GM12878 (cell line): ENCODE results near the gene GCNT3. TPM values are rescaled to one million over a fixed set of nuclear protein-coding genes. Genes with fewer than 3 reads are reported as not detected.
A peak's percentile ranks its signal among the peaks of the same experiment; 100 is the strongest.

Experiments
- ATAC-seq: fragments of 200-7000 bp; cut with Tn5 transposase; 3 replicates; pipeline ENCODE4 v1.9.1; 2020; ENCODE audit warnings: mild to moderate bottlenecking, moderate library complexity
- BruUV-seq: library from RNA; stranded (reverse); fragments of 400-500 nt; replicated peaks from 2 replicates; lab custom pipeline; 2021; lab: Mats Ljungman, UMichigan
- CTCF ChIA-PET: fragments of 300-600 bp; sonication (Branson Sonifier 250); formaldehyde crosslinking; extraction: SDS; loops from one replicate; lab custom pipeline; 2021; ENCODE audit warnings: inconsistent platforms; lab: Yijun Ruan, JAX
- POLR2A ChIA-PET: fragments of 350-600 bp; formaldehyde crosslinking; extraction: SDS; loops from one replicate; lab custom pipeline; 2021; ENCODE audit warnings: inconsistent platforms; lab: Charles Lee
- RAD21 ChIA-PET: fragments of 300-600 bp; sonication (Branson Sonifier 250); formaldehyde crosslinking; loops from one replicate; lab custom pipeline; 2023; ENCODE audit warnings: antibody characterized with exemption; ENCODE audit not compliant: unreplicated experiment; lab: Charles Lee
- SMC1A ChIA-PET: fragments of 300-600 bp; sonication (Branson Sonifier 250); formaldehyde crosslinking; loops from one replicate; lab custom pipeline; 2023; ENCODE audit not compliant: unreplicated experiment, uncharacterized antibody; lab: Charles Lee
- DNase-seq: peaks from one replicate; pipeline ENCODE4 v3.0.0-alpha.2; 2011; ENCODE audit warnings: low read depth, low spot score
- FAIRE-seq: peaks from 3 replicates; lab custom pipeline; 2011; peaks lifted over from hg19 to GRCh38; lab: Jason Lieb, UNC
- H2AFZ ChIP-seq: 2 replicates; pipeline ENCODE4 v1.6.0; 2011; ENCODE audit warnings: low read depth, low read length, control low read depth; ENCODE audit not compliant: control insufficient read depth
- H3K27ac ChIP-seq: 2 replicates; pipeline ENCODE4 v1.5.1; 2011; ENCODE audit warnings: control low read depth; ENCODE audit not compliant: control insufficient read depth, insufficient read depth
- H3K27me3 ChIP-seq, 2 experiments: replicated peaks in 1 of 2; 2 replicates each; pipeline versions ENCODE4 v1.6.0 to v1.6.1; 2011; ENCODE audit warnings: low read length in 1 of 2; ENCODE audit not compliant: control insufficient read depth in 2 of 2, insufficient read depth in 2 of 2
- H3K36me3 ChIP-seq, 2 experiments: 2 replicates each; pipeline ENCODE4 v1.5.1; 2011; ENCODE audit warnings: low read length in 1 of 2; ENCODE audit not compliant: control insufficient read depth in 2 of 2, insufficient read depth in 2 of 2
- H3K4me1 ChIP-seq: 2 replicates; pipeline ENCODE4 v1.6.1; 2011; ENCODE audit warnings: mild to moderate bottlenecking, low read length, moderate library complexity, mixed read lengths; ENCODE audit not compliant: control insufficient read depth, insufficient read depth
- H3K4me2 ChIP-seq: 2 replicates; pipeline ENCODE4 v1.6.0; 2011; ENCODE audit warnings: control low read depth; ENCODE audit not compliant: control insufficient read depth, insufficient read depth
- H3K4me3 ChIP-seq: fragments of 200-600 bp; sonication (generic); 2 replicates; pipeline ENCODE4 v1.5.1; 2016
- H3K79me2 ChIP-seq: 2 replicates; pipeline ENCODE4 v1.6.0; 2011; ENCODE audit warnings: low read length; ENCODE audit not compliant: control insufficient read depth, insufficient read depth
- H3K9ac ChIP-seq: 2 replicates; pipeline ENCODE4 v1.8.0; 2011; ENCODE audit warnings: low read length, control low read depth, mixed read lengths; ENCODE audit not compliant: control insufficient read depth, insufficient read depth
- H3K9me3 ChIP-seq: replicated peaks from 3 replicates; pipeline ENCODE4 v1.5.1; 2011; ENCODE audit warnings: mild to moderate bottlenecking, low read length; ENCODE audit not compliant: control insufficient read depth, insufficient read depth
- H4K20me1 ChIP-seq: 2 replicates; pipeline ENCODE4 v1.6.0; 2011; ENCODE audit not compliant: control insufficient read depth, insufficient read depth
- EGR1 ChIP-seq, 2 experiments: IDR thresholded peaks; 1 replicate in 1 of 2; 2 replicates in 1 of 2; pipeline ENCODE4 v1.6.1; 2011 to 2012; ENCODE audit warnings: low read depth in 2 of 2, low read length in 2 of 2, borderline replicate concordance in 1 of 2, mild to moderate bottlenecking in 1 of 2, moderate library complexity in 1 of 2
- KLF5 ChIP-seq: fragments of 450-650 bp; IDR thresholded peaks from 2 replicates; pipeline ENCODE4 v1.6.1; 2014; ENCODE audit warnings: mild to moderate bottlenecking; ENCODE audit not compliant: partially characterized antibody
- POLR2AphosphoS2 ChIP-seq: IDR thresholded peaks from 2 replicates; pipeline ENCODE4 v1.6.1; 2011; ENCODE audit warnings: low read depth, mild to moderate bottlenecking, low read length, improper control_type of control experiment, moderate library complexity
- SIN3A ChIP-seq: IDR thresholded peaks from 2 replicates; pipeline ENCODE4 v1.6.1; 2012; ENCODE audit warnings: low read depth, low read length, improper control_type of control experiment
- SIX5 ChIP-seq: IDR thresholded peaks from 2 replicates; pipeline ENCODE4 v1.6.1; 2011; ENCODE audit warnings: mild to moderate bottlenecking, low read depth, low read length, moderate library complexity; ENCODE audit not compliant: severe bottlenecking
- STAT1 ChIP-seq: fragments of 450-650 bp; conservative IDR thresholded peaks from 2 replicates; pipeline ENCODE4 v1.6.1; 2014; ENCODE audit warnings: antibody characterized with exemption, mild to moderate bottlenecking
- TCF3 ChIP-seq: IDR thresholded peaks from 2 replicates; pipeline ENCODE4 v1.6.1; 2012; ENCODE audit warnings: low read depth, mild to moderate bottlenecking, low read length, borderline replicate concordance; ENCODE audit not compliant: insufficient read depth
- TCF7 ChIP-seq: IDR thresholded peaks from 2 replicates; pipeline ENCODE4 v1.6.1; 2014; ENCODE audit warnings: antibody characterized with exemption, borderline replicate concordance
- ZNF274 ChIP-seq: IDR thresholded peaks from one replicate; pipeline ENCODE4 v1.8.0; 2011; ENCODE audit not compliant: insufficient read length, insufficient read depth
- WGBS: methylation state at CpG from one replicate; pipeline ENCODE4 v1.1.6; 2016; ENCODE audit warnings: low lambda C conversion rate; ENCODE audit not compliant: insufficient replicate concordance, insufficient coverage; ENCODE audit errors: missing lambda C conversion rate; 5-methylcytosine and 5-hydroxymethylcytosine counted together
- in situ Hi-C: fragments of 300-500 bp; cut with MboI; formaldehyde crosslinking; loops from 9 replicates; pipeline ENCODE4 v1.14.3; 2018; ENCODE audit warnings: mixed read lengths
- intact Hi-C: fragments of 100-400 bp; cut with micrococcal nuclease; formaldehyde crosslinking; loops from one replicate; pipeline ENCODE4 v1.14.2; 2022; ENCODE audit not compliant: unreplicated experiment
- polyA plus RNA-seq, 11 experiments: library from polyadenylated mRNA; depleted of rRNA in 4 of 11; unstranded in 6 of 11; stranded (reverse) in 5 of 11; fragments of >200 nt; fragmentation: Nextera tagmentation in 4 of 11; fragmentation: Illumina TruSeq in 1 of 11; extraction: Ambion mirVana in 4 of 11; extraction: Trizol in 1 of 11; gene quantifications; 1 replicate in 1 of 11; 2 replicates in 10 of 11; pipeline versions ENCODE4 v1.2.1 to v1.2.3, GENCODE V29; 2011 to 2016; ENCODE audit warnings: inconsistent platforms in 2 of 11, missing spikeins in 2 of 11, low read depth in 1 of 11
- total RNA-seq, 4 experiments: library from RNA; depleted of rRNA in 3 of 4; stranded (reverse); fragments of >200 nt in 3 of 4; fragmentation: Illumina TruSeq in 1 of 4; extraction: Trizol in 1 of 4; gene quantifications; 2 replicates each; pipeline versions ENCODE4 v1.2.1 to v1.2.3, GENCODE V29; 2013 to 2021

GCNT3 gene
- total and polyA plus RNA-seq, 10 of the 15 experiments (the other 5 are each of a cell fraction or from before 2014, with no cell fraction given): 0.03 to 0.53 (median 0.25) TPM; not detected in 2

- 0 out of 2 replicates have a peak, but pooled peaks have one; percentile 0 for TF ChIP-seq TCF3
These were observed 46.1 kb downstream of the GCNT3 start (continued) for GRCh38 chr15:59657635-59658125.

GRCh38 chr15:59659366-59659765 is 47.8 kb downstream of the GCNT3 start:
- Histone ChIP-seq H2AFZ (no peak overlapping the region), H4K20me1 (no peaks in the 10 kb centered on the region), H3K4me1 (0 out of 2 replicates have a peak, but pooled peaks cover 4% of the 10 kb centered on the region)
- ChIA-PET RAD21 (no interaction called here), CTCF (no interaction called here)
- 96% methylated on average over 1 of the region's 1 CpG for WGBS
- FAIRE-seq: no peak
- TF ChIP-seq POLR2AphosphoS2 (no peak), TCF7 (no peak), SIN3A (no peak), KLF5 (no peak), ZNF274 (no peak), STAT1 (no peak), EGR1 (IDR thresholded peaks at IDR 0.05; ENCODE audit: borderline replicate concordance in 1 of 2, low read depth in 2 of 2, low read length in 2 of 2) (no peak), SIX5 (no peak)
- TF ChIP-seq, all 136 proteins: peak for 0
- no peak overlapping the region for H3K4me3 ChIP-seq
- no peaks in the 10 kb centered on the region for H3K9me3 ChIP-seq
- no peak overlapping the region for H3K4me2 ChIP-seq
- ATAC-seq: no peak
- no peak overlapping the region for H3K27ac ChIP-seq
- H3K36me3 ChIP-seq: peaks cover 0 to 10% of the 10 kb centered on the region in 2 experiments; a peak in 3 of 4 replicates
- ChIA-PET POLR2A (no interaction called here), SMC1A (no interaction called here)
- no peak overlapping the region for H3K9ac ChIP-seq
- peaks cover 31% of the 10 kb centered on the region for H3K79me2 ChIP-seq
- intact Hi-C loops: no loop called here
- DNase-seq: no peak
- no peaks in the 10 kb centered on the region for H3K27me3 ChIP-seq
- BruUV-seq: no TSS peak
- in situ Hi-C loops: no loop called here
